ENCODE results near the gene RARRES1.

- TF ChIP-seq, protein P1, sequence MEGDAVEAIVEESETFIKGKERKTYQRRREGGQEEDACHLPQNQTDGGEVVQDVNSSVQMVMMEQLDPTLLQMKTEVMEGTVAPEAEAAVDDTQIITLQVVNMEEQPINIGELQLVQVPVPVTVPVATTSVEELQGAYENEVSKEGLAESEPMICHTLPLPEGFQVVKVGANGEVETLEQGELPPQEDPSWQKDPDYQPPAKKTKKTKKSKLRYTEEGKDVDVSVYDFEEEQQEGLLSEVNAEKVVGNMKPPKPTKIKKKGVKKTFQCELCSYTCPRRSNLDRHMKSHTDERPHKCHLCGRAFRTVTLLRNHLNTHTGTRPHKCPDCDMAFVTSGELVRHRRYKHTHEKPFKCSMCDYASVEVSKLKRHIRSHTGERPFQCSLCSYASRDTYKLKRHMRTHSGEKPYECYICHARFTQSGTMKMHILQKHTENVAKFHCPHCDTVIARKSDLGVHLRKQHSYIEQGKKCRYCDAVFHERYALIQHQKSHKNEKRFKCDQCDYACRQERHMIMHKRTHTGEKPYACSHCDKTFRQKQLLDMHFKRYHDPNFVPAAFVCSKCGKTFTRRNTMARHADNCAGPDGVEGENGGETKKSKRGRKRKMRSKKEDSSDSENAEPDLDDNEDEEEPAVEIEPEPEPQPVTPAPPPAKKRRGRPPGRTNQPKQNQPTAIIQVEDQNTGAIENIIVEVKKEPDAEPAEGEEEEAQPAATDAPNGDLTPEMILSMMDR (IDR thresholded peaks at IDR 0.05; ENCODE audit: low read length) = no peak
- TF ChIP-seq EZH2phosphoT487 (IDR thresholded peaks at IDR 0.05; ENCODE audit: low read length) (no peak), EZH2 (optimal IDR thresholded peaks at IDR 0.05; ENCODE audit: low read depth, low read length) (no peak)
Measured at GRCh38 chr3:158663246-158663645, 69.0 kb downstream of the RARRES1 start.

Data from MM.1S (cell line).